ENCODE measurements around the gene SLC15A3.

SLC15A3 gene

GRCh38 chr11:60951904-60952741 lies at the start of gene SLC15A3:
Gene SLC15A3, minus strand, starts transcription at chr11:60952176. Its CDS starts 625 bp downstream, at chr11:60951551.
- no peak for FAIRE-seq

- no peak for FAIRE-seq
These were observed 48.5 kb upstream of the SLC15A3 start for GRCh38 chr11:61000426-61000825.

- FAIRE-seq = no peak
These were observed 44.6 kb upstream of the SLC15A3 start for GRCh38 chr11:60996381-60997138.

GRCh38 chr11:60995798-60996197 lies 43.8 kb upstream of the SLC15A3 start:
- no peak for FAIRE-seq

- no peak for FAIRE-seq
These were observed 42.6 kb upstream of the SLC15A3 start for GRCh38 chr11:60994541-60995080.

GRCh38 chr11:60993615-60994014 lies 41.6 kb upstream of the SLC15A3 start:
- FAIRE-seq = no peak

GRCh38 chr11:60992842-60993409 lies 41.0 kb upstream of the SLC15A3 start:
- no peak for FAIRE-seq

- no peak for FAIRE-seq
These were observed 39.5 kb upstream of the SLC15A3 start for GRCh38 chr11:60991457-60991856.

- no peak for FAIRE-seq
These were observed 37.2 kb upstream of the SLC15A3 start for GRCh38 chr11:60989093-60989650.

GRCh38 chr11:60988658-60989057 lies 36.7 kb upstream of the SLC15A3 start:
- no peak for FAIRE-seq

GRCh38 chr11:60987577-60988277 lies 35.8 kb upstream of the SLC15A3 start:
- no peak for FAIRE-seq

- FAIRE-seq = no peak
These were observed 34.3 kb upstream of the SLC15A3 start for GRCh38 chr11:60985991-60986915.

GRCh38 chr11:60985501-60985900 lies 33.5 kb upstream of the SLC15A3 start:
- no peak for FAIRE-seq

- no peak for FAIRE-seq
These were observed 32.7 kb upstream of the SLC15A3 start for GRCh38 chr11:60984636-60985035.

- no peak for FAIRE-seq
These were observed 32.2 kb upstream of the SLC15A3 start for GRCh38 chr11:60984149-60984548.

- FAIRE-seq = no peak
These were observed 30.2 kb upstream of the SLC15A3 start for GRCh38 chr11:60982184-60982583.

- FAIRE-seq = no peak
These were observed 29.5 kb upstream of the SLC15A3 start for GRCh38 chr11:60981515-60981914.

- no peak for FAIRE-seq
These were observed 26.8 kb upstream of the SLC15A3 start for GRCh38 chr11:60978546-60979380.

- FAIRE-seq = no peak
These were observed 25.9 kb upstream of the SLC15A3 start for GRCh38 chr11:60977836-60978235.

- no peak for FAIRE-seq
These were observed 25.2 kb upstream of the SLC15A3 start for GRCh38 chr11:60977224-60977623.

Measured in TTC549 (cell line).